K562 treated with DMSO at 1 percent for 4 hours (cell line): Measurements from ENCODE around the gene OR10R2. TPM values are rescaled to one million over a fixed set of nuclear protein-coding genes. Genes with fewer than 3 reads are reported as not detected.

Source experiments
- total RNA-seq: library from RNA; unstranded; fragments of 300-600 nt; gene quantifications from 2 replicates; pipeline ENCODE4 v1.2.3, GENCODE V29; 2022; ENCODE audit not compliant: insufficient read depth

OR10R2 gene, protein sequence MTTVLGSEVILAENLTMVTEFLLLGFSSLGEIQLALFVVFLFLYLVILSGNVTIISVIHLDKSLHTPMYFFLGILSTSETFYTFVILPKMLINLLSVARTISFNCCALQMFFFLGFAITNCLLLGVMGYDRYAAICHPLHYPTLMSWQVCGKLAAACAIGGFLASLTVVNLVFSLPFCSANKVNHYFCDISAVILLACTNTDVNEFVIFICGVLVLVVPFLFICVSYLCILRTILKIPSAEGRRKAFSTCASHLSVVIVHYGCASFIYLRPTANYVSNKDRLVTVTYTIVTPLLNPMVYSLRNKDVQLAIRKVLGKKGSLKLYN
- not detected in 2 replicates for total RNA-seq

DNA sequence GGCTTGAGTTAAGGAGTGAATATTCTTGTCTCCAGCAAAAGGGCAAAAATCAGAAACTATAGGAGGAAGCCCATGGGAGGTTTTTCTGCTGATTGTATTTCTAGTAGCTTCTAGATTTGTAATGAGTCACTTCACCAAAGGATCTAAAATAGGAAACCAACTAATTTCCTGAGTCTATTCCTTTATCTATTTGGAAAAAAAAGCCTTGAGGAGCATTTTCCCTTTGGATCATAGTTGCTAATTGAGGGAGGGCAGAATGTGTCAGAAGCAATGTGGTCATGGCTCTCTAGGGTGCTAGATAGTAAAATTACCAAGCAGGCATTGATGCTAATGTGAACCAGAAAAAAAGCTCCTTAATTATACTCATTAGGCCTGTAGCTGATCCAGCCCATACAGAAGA lies at the start of gene OR10R2:
TSS of gene OR10R2 (plus strand) at position 301 of the 400 bp plus-strand sequence. CDS start 106 bp downstream, outside the sequence.

GRCh38 chr1:158426137-158426536 lies 45.9 kb upstream of the OR10R2 start, which contains the start of gene OR10K2:
Gene OR10K2, minus strand, starts transcription at chr1:158426237. Its CDS starts 5,371 bp downstream, at chr1:158420866.

GRCh38 chr1:158461534-158461933 lies 10.5 kb upstream of the OR10R2 start, which contains the start of gene OR10K1:
Gene OR10K1, plus strand, starts transcription at chr1:158461834. Its CDS starts 3,728 bp downstream, at chr1:158465562.

Other genes starting within 250 kb of the OR10R2 start
- not detected in 2 replicates for gene CD1A, start 217.8 kb upstream of the OR10R2 start, total RNA-seq
- gene CD1C, start 182.3 kb upstream of the OR10R2 start, total RNA-seq = not detected in 2 replicates
- not detected in 2 replicates for gene CD1B, start 140.7 kb upstream of the OR10R2 start, total RNA-seq
- gene CD1E, start 118.3 kb upstream of the OR10R2 start, total RNA-seq = not detected in 2 replicates
- not detected in 2 replicates for gene OR10T2, start 72.8 kb upstream of the OR10R2 start, total RNA-seq
- not detected in 2 replicates for gene OR10K2, start 46.0 kb upstream of the OR10R2 start, total RNA-seq
- gene OR10K1, start 10.4 kb upstream of the OR10R2 start, total RNA-seq = not detected in 2 replicates
- gene OR6Y1, start 82.2 kb downstream of the OR10R2 start, total RNA-seq = not detected in 2 replicates
- not detected in 2 replicates for gene OR6P1, start 98.4 kb downstream of the OR10R2 start, total RNA-seq
- gene OR10X1, start 107.7 kb downstream of the OR10R2 start, total RNA-seq = not detected in 2 replicates
- 0.08 TPM in 1 of 2 replicates, not detected in the other for gene OR10Z1, start 133.0 kb downstream of the OR10R2 start, total RNA-seq
- 5.8 and 12.8 TPM in 2 replicates for gene SPTA1, start 214.5 kb downstream of the OR10R2 start, total RNA-seq
- not detected in 2 replicates for gene OR6K2, start 228.4 kb downstream of the OR10R2 start, total RNA-seq
- not detected in 2 replicates for gene OR6K3, start 248.5 kb downstream of the OR10R2 start, total RNA-seq